HG03159 (cell line): ENCODE results near the gene PRSS2.
"Not testable (repeated sequence)": the region's sequence is repeated elsewhere in the genome, so short reads cannot be mapped to it uniquely, and the experiment has no call there.

Source experiments
- ATAC-seq: cut with Tn5 transposase; IDR thresholded peaks from one replicate; pipeline ENCODE4 v1.9.1; 2021; ENCODE audit warnings: mild to moderate bottlenecking, moderate library complexity; ENCODE audit not compliant: unreplicated experiment

The PRSS2 gene

GRCh38 chr7:142758312-142758711 is 12.5 kb upstream of the PRSS2 start:
- ATAC-seq, result not testable (repeated sequence)

GRCh38 chr7:142759433-142759832 is 11.3 kb upstream of the PRSS2 start:
- no peak for ATAC-seq

GRCh38 chr7:142760071-142760642 is 10.6 kb upstream of the PRSS2 start:
- ATAC-seq, result no peak

- not testable (repeated sequence) for ATAC-seq
Measured at GRCh38 chr7:142761606-142762005, 9.2 kb upstream of the PRSS2 start.

DNA sequence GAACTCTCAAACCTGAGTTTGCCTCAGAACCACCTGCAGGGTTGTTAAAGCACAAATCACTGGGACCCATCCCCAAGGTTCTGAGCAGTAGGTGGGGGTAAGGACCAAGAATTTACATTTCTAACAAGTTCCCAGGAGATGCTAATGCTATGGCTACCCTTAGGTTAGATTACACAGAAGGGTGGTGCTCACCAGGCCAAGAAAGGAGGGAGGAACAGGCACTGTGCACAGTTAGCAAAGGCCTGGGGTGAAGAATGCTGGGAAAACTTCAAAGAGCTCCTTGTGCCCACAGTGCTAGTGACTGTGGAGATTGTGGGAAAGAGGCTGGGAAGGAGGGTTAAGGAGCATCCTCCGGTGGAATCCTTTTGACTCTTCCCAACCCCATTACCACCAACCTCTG is 8.7 kb upstream of the PRSS2 start:
- ATAC-seq, result no peak

- no peak for ATAC-seq
Measured at GRCh38 chr7:142767451-142767850, 3.3 kb upstream of the PRSS2 start.

- ATAC-seq, result no peak
Measured at GRCh38 chr7:142767861-142768260, 2.9 kb upstream of the PRSS2 start.

- ATAC-seq, result not testable (repeated sequence)
Measured at GRCh38 chr7:142768885-142769284, 1.9 kb upstream of the PRSS2 start.

GRCh38 chr7:142771353-142771723 is 568 bp downstream of the PRSS2 start:
- peak; percentile 91 for ATAC-seq

GRCh38 chr7:142772051-142772450 is 1.3 kb downstream of the PRSS2 start:
- no peak for ATAC-seq

- no peak for ATAC-seq
Measured at GRCh38 chr7:142772673-142773072, 1.9 kb downstream of the PRSS2 start.

DNA sequence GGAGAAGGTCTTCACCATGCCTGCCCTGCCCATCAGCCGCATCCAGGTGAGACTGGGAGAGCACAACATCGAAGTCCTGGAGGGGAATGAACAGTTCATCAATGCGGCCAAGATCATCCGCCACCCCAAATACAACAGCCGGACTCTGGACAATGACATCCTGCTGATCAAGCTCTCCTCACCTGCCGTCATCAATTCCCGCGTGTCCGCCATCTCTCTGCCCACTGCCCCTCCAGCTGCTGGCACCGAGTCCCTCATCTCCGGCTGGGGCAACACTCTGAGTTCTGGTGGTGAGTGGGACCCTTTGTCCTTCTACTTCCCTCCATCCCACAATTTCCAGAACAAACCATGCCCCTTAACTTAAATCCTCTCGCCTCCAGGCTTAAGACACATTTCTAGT is 2.5 kb downstream of the PRSS2 start:
- ATAC-seq, result no peak

GRCh38 chr7:142773937-142774744 is 3.4 kb downstream of the PRSS2 start:
- ATAC-seq, result no peak

- no peak for ATAC-seq
Measured at GRCh38 chr7:142774826-142775225, 4.1 kb downstream of the PRSS2 start.

- not testable (repeated sequence) for ATAC-seq
Measured at GRCh38 chr7:142775351-142776115, 4.8 kb downstream of the PRSS2 start.

DNA sequence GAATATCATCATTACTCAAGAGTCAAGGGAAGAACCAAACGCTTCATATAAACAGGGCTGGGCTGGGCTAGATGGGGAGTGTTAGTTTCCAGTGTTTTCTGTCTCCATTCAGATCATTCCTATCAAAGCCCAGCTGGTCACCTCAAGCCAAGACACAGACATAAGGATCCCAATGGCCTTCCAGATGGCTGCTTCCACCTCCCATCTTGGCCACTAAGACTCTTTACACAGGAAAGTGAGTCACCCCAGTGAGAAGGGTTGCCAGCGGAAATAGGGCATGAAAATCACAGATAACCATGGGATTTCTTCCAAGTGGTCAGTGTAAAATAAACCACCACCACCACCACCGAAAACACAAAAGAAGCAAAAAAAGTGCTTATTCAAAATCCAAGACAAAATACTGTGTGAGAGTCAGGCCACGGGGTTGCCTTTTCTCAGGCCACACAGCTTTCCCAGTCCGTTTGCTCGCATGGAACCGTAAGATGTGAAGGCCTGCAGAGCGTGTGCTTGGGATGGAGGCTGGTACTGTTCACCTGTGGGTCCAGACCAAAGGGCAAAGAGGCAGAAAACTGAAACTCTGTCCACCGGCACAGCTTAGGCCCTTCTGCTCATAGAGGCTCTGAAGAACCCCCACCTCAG is 5.6 kb downstream of the PRSS2 start:
- no peak for ATAC-seq

DNA sequence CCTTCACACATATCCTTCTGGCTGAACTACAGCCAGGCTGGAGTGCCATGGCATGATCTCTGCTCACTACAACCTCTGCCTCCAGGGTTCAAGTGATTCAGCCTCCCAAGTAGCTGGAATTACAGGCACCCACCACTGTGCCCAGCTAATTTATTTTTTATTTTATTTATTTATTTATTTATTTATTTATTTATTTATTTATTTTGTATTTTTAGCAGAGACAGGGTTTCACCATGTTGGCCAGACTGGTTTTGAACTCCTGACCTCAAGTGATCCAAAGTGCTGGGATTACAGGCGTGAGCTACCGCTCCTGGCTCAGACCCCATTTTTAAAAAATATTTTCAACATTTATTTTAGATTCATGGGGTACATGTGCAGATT is 6.1 kb downstream of the PRSS2 start:
- not testable (repeated sequence) for ATAC-seq

- no peak for ATAC-seq
Measured at GRCh38 chr7:142777318-142777717, 6.5 kb downstream of the PRSS2 start.

DNA sequence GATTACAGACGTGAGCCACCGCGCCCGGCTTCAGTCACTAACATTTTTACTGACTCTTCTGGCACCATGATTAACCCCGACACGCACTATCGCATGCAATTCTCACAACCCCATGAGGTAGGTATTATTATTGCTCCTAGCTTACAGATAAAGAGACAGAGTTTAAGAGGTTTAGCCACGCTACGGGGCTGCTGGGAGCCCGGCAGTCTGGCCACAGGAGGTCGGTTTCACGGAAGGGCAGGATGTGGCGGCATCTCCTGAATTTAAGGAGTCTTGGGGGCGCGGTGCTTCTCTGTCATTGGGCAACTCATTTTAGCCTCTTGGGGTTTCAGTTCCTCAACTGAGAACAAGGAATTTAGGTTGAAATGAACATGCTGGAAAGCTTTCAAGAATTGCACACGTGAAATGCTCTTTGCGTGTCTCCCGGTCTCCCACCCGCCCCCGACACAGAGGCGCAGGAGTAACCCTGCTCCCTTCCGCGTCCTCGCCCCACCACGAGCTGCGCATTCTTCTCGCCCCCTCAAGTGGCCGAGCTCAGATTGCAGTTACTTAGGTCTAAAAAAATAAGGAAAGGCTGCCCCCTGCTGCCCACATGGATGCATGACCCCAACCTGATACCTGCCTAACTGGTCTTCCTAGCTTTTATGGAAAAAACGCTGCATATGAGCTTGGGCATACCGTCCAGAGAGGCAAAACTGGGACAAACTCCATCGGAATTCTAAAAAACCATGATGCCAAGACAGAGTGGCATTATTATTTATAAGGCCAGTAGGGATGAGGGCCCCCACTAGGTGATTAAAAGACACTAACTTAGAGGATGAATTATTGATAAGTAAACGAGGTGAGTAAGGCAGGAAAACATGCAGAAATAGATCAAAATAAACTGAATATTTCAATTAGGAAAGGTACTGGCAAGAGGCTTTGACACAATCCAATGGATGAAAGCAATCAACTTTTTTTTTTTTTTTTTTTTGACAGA is 12.4 kb downstream of the PRSS2 start:
- ATAC-seq, result peak; percentile 92

GRCh38 chr7:142784096-142784495 is 13.3 kb downstream of the PRSS2 start:
- no peak for ATAC-seq
